ENCODE results near the gene TLR3.
"Not testable (repeated sequence)": the region's sequence is repeated elsewhere in the genome, so short reads cannot be mapped to it uniquely, and the experiment has no call there.

The TLR3 gene

GRCh38 chr4:186068581-186069348, at the start of gene TLR3:
Gene TLR3 (plus strand): TSS chr4:186069156. CDS start chr4:186076620, 7,464 bp downstream.
- no peak for DNase-seq

- no peak for DNase-seq
These were observed 49.7 kb upstream of the TLR3 start for GRCh38 chr4:186019269-186019668.

- DNase-seq: no peak
These were observed 48.7 kb upstream of the TLR3 start for GRCh38 chr4:186020106-186020792.

GRCh38 chr4:186020793-186021407, 48.1 kb upstream of the TLR3 start:
- DNase-seq: no peak

- no peak for DNase-seq
These were observed 47.3 kb upstream of the TLR3 start for GRCh38 chr4:186021461-186022167.

DNA sequence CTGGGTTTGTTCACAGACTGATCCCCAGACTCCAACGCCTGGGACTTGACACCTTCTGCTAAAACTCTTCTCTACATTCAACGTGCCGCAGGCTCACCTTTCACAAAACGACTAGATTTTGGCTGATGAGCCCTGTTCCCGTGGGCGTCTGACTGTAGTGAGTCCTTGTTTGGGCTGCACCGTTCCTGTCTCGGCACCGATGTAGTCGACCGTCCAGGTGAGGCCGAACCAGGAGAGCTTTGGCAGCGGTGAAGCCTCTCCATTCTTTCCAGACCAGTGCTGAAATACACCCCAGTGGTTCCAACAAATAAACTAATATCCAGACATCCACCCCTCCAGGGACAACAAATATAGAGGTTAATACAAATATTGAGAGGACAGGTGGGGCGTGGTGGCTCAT, 45.0 kb upstream of the TLR3 start:
- no peak for DNase-seq

DNA sequence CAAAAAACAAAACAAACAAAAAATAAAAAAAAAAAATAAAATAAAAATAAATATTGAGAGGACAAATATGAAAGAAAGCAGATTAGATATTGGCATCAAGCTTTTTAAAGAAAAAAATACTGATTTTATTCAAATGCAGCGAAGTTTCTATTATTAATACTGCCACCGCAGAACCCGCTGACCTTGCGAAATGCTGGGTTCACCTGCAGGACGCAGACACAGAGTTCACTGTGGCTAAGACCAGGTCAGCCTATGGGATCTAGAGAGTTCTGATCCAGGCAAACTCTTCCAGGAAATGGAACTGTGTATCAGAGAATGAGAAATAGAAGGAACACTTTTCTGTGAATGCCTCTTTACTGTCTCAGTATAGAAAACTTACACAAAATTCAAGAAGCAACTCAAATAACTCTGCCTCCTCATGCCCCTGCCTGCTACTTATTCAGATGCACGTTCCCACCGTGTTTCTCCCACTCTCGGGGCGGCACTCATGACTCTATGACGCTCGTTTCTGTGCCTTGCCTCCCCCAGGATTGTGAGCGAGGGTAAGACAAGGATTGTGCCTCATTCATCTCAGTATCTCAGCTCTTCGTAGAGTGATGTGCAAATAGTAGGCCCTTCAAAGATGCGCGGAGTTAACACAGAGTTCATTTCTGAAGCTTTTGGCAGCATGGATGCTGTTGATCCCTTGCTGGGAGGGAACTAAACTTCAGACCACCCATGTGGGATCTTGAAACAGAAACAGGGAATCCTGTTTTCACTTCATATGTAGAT, 44.1 kb upstream of the TLR3 start:
- DNase-seq: no peak

DNA sequence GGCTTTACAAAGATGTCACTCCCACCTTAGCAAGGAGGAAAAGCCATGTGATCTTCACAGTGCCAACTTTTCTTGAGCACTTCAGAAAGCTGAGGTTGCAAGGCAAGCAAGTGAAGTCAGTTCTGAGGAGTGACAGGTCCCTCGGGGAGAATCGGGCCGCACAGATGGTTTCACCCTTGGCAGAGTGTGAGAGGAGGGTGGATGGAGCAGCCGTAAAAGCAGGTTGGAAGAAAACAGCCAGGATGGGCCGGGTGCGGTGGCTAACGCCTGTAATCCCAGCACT, 43.6 kb upstream of the TLR3 start:
- DNase-seq: no peak

GRCh38 chr4:186027405-186027804, 41.6 kb upstream of the TLR3 start:
- DNase-seq: no peak

GRCh38 chr4:186029571-186030398, 39.2 kb upstream of the TLR3 start:
- DNase-seq: no peak

GRCh38 chr4:186030399-186030775, 38.6 kb upstream of the TLR3 start:
- no peak for DNase-seq

- DNase-seq: no peak
These were observed 38.2 kb upstream of the TLR3 start for GRCh38 chr4:186030795-186031194.

DNA sequence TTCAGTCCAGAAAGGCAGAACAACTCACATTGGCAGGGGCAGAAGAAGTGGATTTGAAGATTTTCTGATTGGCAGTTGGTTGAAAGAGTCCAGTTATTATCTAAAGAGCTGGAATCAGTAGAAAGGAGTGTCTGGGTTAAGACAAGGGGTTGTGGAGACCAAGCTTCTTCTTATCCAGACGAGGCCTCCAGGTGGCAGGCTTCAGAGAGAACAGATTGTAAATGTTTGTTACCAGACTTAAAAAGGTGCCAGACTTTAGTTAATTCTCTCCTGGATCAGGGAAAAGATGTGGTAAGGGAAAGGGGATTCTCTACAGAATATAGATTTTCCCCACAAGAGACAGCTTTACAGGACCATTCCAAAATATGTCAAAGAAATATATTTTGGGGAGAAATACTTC, 36.7 kb upstream of the TLR3 start:
- no peak for DNase-seq

DNA sequence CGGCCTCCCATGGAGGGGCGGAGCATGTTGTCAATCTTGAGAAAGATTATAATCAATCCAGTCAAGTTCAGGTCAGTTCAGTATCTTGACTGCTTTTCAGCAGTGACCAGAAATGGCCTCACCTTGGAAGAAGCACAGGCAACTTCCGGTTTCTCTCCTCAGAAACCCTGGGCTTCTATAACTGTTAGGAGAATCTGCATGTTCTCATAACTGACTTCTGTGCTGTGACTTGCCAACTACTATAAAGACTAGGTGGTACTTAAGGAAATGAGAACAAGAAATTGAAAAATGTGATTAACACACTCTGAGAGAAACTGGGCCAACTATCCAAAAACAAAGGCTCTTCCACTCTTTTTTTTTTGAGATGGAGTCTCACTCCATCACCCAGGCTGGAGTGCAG, 35.9 kb upstream of the TLR3 start:
- no peak for DNase-seq

- not testable (repeated sequence) for DNase-seq
These were observed 34.3 kb upstream of the TLR3 start for GRCh38 chr4:186034613-186035012.

GRCh38 chr4:186036976-186037581, 31.9 kb upstream of the TLR3 start:
- no peak for DNase-seq

- DNase-seq: no peak
These were observed 31.0 kb upstream of the TLR3 start for GRCh38 chr4:186037692-186038658.

GRCh38 chr4:186039697-186040096, 29.3 kb upstream of the TLR3 start:
- no peak for DNase-seq

DNA sequence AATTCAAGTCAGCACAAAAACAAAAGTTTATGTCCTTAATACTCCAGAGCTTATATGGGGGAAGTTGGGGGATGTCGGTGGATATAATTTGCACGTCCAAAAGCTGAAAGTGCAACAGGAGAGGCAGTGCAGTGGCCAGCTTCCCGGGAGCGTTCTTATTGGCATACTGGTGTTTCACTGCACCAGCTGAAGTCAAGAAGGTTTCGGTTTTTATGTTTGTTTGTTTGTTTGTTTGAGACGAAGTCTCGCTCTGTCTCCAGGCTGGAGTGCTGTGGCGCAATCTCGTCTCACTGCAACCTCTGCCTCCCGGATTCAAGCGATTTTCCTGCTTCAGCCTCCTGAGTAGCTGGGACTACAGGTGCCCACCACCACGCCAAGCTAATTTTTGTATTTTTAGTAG, 28.6 kb upstream of the TLR3 start:
- DNase-seq: no peak

GRCh38 chr4:186047501-186047900, 21.5 kb upstream of the TLR3 start:
- DNase-seq: not testable (repeated sequence)

Data from T1000 (cell line).